HCT116 (cell line): ENCODE data around the gene TM7SF3.

ENCODE experiments used
- CEBPB ChIP-seq: IDR thresholded peaks from 2 replicates; pipeline ENCODE4 v1.6.1; 2012; ENCODE audit warnings: low read depth
- CTCF ChIP-seq, 3 experiments: fragments of 200-600 bp in 1 of 3; sonication (generic) in 1 of 3; IDR thresholded peaks in 2 of 3; conservative IDR thresholded peaks in 1 of 3; 2 replicates each; pipeline ENCODE4 v1.5.1; 2012 to 2017; ENCODE audit warnings: low read depth in 2 of 3, low read length in 2 of 3, antibody characterized with exemption in 1 of 3, borderline replicate concordance in 1 of 3, control low read depth in 1 of 3, mild to moderate bottlenecking in 1 of 3, mixed read lengths in 1 of 3, mixed run types in 1 of 3, moderate library complexity in 1 of 3; ENCODE audit not compliant: insufficient read depth in 1 of 3
- EGR1 ChIP-seq: IDR thresholded peaks from 2 replicates; pipeline ENCODE4 v1.6.1; 2012; ENCODE audit warnings: low read depth
- EZH2 ChIP-seq: fragments of 200-600 bp; sonication (generic); IDR thresholded peaks from 2 replicates; pipeline ENCODE4 v1.6.1; 2017; ENCODE audit warnings: antibody characterized with exemption, mixed run types
- EZH2phosphoT487 ChIP-seq: fragments of 200-600 bp; IDR thresholded peaks from 2 replicates; pipeline ENCODE4 v1.6.1; 2018; ENCODE audit warnings: antibody characterized with exemption, borderline replicate concordance
- MAX ChIP-seq: IDR thresholded peaks from 2 replicates; pipeline ENCODE4 v1.6.1; 2012
- POLR2A ChIP-seq: IDR thresholded peaks from 2 replicates; pipeline ENCODE4 v1.7.0; 2011; ENCODE audit warnings: borderline replicate concordance; ENCODE audit not compliant: insufficient read depth, insufficient read length; ENCODE audit errors: extremely low read depth
- POLR2AphosphoS5 ChIP-seq: IDR thresholded peaks from 2 replicates; pipeline ENCODE4 v1.6.1; 2011; ENCODE audit warnings: mild to moderate bottlenecking, low read depth, low read length, moderate library complexity
- RAD21 ChIP-seq: IDR thresholded peaks from 2 replicates; pipeline ENCODE4 v1.6.1; 2012; ENCODE audit warnings: low read depth, mild to moderate bottlenecking
- REST ChIP-seq: IDR thresholded peaks from 2 replicates; pipeline ENCODE4 v1.6.1; 2012; ENCODE audit warnings: low read depth
- SIN3A ChIP-seq: IDR thresholded peaks from 2 replicates; pipeline ENCODE4 v1.6.1; 2012; ENCODE audit warnings: low read depth
- YY1 ChIP-seq: IDR thresholded peaks from 2 replicates; pipeline ENCODE4 v1.6.1; 2011; ENCODE audit warnings: low read length, low read depth, moderate library complexity, mild to moderate bottlenecking; ENCODE audit not compliant: insufficient replicate concordance; ENCODE audit errors: extremely low read depth
- ZNF274 ChIP-seq: fragments of 200-500 bp; sonication (Bioruptor generic); IDR thresholded peaks from 2 replicates; pipeline ENCODE4 v1.6.1; 2014; ENCODE audit warnings: mild to moderate bottlenecking, low read depth, low read length, inconsistent platforms

DNA sequence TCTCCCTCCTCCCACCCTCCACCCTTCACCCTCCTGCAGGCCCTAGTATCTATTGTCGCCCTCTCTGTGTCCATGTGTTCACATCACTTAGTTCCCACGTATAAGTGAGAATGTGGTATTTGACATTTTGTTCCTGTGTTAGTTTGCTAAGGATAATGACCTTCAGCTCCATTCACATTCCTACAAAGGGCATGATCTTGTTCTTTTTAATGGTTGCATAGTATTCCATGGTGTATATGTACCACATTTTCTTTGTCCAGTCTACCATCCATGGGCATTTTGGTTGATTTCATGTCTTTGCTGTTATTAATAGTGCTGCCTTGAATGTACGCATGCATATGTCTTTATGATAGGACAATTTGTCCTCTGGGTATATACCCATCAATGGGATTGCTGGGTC is 38.6 kb upstream of the TM7SF3 start:
- TF ChIP-seq EZH2 (no peak), CTCF (IDR thresholded peaks at IDR 0.05 in 2 of 3, conservative IDR thresholded peaks at IDR 0.05 in 1 of 3; ENCODE audit: borderline replicate concordance in 1 of 3, insufficient read depth in 1 of 3, low read depth in 2 of 3, low read length in 2 of 3) (no peak), YY1 (no peak), REST (no peak), MAX (no peak), POLR2A (no peak), RAD21 (no peak), POLR2AphosphoS5 (no peak), SIN3A (no peak), EZH2phosphoT487 (no peak), ZNF274 (no peak), CEBPB (no peak), EGR1 (no peak)
